Thyroid gland (tissue), 4 donors: ENCODE results near the gene PRAME.

Experiments used
- POLR2A ChIP-seq, 2 donors: fragments of 450-650 bp; IDR thresholded peaks; one replicate each; pipeline ENCODE4 v1.6.1; 2017; ENCODE audit warnings: antibody characterized with exemption in 2 of 2, mild to moderate bottlenecking in 2 of 2, moderate library complexity in 1 of 2
- TF ChIP-seq, protein P1 (sequence below), 6 experiments: fragments of 200-600 bp in 3 of 6; fragments of 450-650 bp in 3 of 6; sonication (generic) in 3 of 6; IDR thresholded peaks; one replicate each; pipeline ENCODE4 v1.5.1; 2016 to 2019; ENCODE audit warnings: antibody characterized with exemption in 6 of 6, mild to moderate bottlenecking in 2 of 6, inconsistent platforms in 1 of 6, moderate library complexity in 1 of 6

GRCh38 chr22:22548317-22548716 is 10.7 kb downstream of the PRAME start:
- TF ChIP-seq, protein P1, sequence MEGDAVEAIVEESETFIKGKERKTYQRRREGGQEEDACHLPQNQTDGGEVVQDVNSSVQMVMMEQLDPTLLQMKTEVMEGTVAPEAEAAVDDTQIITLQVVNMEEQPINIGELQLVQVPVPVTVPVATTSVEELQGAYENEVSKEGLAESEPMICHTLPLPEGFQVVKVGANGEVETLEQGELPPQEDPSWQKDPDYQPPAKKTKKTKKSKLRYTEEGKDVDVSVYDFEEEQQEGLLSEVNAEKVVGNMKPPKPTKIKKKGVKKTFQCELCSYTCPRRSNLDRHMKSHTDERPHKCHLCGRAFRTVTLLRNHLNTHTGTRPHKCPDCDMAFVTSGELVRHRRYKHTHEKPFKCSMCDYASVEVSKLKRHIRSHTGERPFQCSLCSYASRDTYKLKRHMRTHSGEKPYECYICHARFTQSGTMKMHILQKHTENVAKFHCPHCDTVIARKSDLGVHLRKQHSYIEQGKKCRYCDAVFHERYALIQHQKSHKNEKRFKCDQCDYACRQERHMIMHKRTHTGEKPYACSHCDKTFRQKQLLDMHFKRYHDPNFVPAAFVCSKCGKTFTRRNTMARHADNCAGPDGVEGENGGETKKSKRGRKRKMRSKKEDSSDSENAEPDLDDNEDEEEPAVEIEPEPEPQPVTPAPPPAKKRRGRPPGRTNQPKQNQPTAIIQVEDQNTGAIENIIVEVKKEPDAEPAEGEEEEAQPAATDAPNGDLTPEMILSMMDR (IDR thresholded peaks at IDR 0.05) = no peak
- TF ChIP-seq POLR2A (IDR thresholded peaks at IDR 0.05) = no peak
